PFSK-1 (cell line): ENCODE results near the gene POGZ.

Experiments used
- FOXP2 ChIP-seq: optimal IDR thresholded peaks from 2 replicates; pipeline ENCODE3; 2011; ENCODE audit warnings: borderline replicate concordance, control low read depth, inconsistent platforms; ENCODE audit not compliant: insufficient read depth; ENCODE audit errors: extremely low read length, extremely low read depth
- POLR2AphosphoS5 ChIP-seq: IDR thresholded peaks from 2 replicates; pipeline ENCODE4 v1.6.1; 2012; ENCODE audit warnings: low read depth, mild to moderate bottlenecking, control low read depth, low read length, moderate library complexity
- REST ChIP-seq, 2 experiments: IDR thresholded peaks; 2 replicates each; pipeline versions ENCODE4 v1.6.1 to v1.8.0; 2011 to 2012; ENCODE audit warnings: low read depth in 2 of 2, low read length in 2 of 2, control low read depth in 1 of 2, inconsistent platforms in 1 of 2, mild to moderate bottlenecking in 1 of 2, moderate library complexity in 1 of 2; ENCODE audit not compliant: insufficient read depth in 1 of 2
- SIN3A ChIP-seq: IDR thresholded peaks from 2 replicates; pipeline ENCODE4 v1.6.1; 2012; ENCODE audit warnings: mild to moderate bottlenecking, low read length, moderate library complexity, borderline replicate concordance; ENCODE audit not compliant: insufficient read depth
- TAF1 ChIP-seq: IDR thresholded peaks from 2 replicates; pipeline ENCODE4 v1.6.1; 2012; ENCODE audit warnings: low read length, control low read depth, borderline replicate concordance; ENCODE audit not compliant: insufficient read depth

POGZ gene

GRCh38 chr1:151362308-151363155, 96.8 kb downstream of the POGZ start:
- TF ChIP-seq POLR2AphosphoS5 = no peak
- TF ChIP-seq FOXP2 = no peak
- TF ChIP-seq SIN3A = no peak
- no peak for TF ChIP-seq REST (IDR thresholded peaks at IDR 0.05; ENCODE audit: insufficient read depth in 1 of 2, low read depth in 2 of 2, low read length in 2 of 2)
- TF ChIP-seq TAF1 = no peak

GRCh38 chr1:151361883-151362282, 97.4 kb downstream of the POGZ start:
- TF ChIP-seq SIN3A (no peak), REST (IDR thresholded peaks at IDR 0.05; ENCODE audit: insufficient read depth in 1 of 2, low read depth in 2 of 2, low read length in 2 of 2) (no peak), TAF1 (no peak)

- TF ChIP-seq REST (IDR thresholded peaks at IDR 0.05; ENCODE audit: insufficient read depth in 1 of 2, low read depth in 2 of 2, low read length in 2 of 2) (no peak), FOXP2 (no peak), POLR2AphosphoS5 (no peak), TAF1 (no peak), SIN3A (no peak)
Measured at GRCh38 chr1:151356696-151357095, 102.6 kb downstream of the POGZ start.
